ENCODE results near the gene TBCD. TPM values are rescaled to one million over a fixed set of nuclear protein-coding genes. Genes with fewer than 3 reads are reported as not detected.

TBCD gene
- total RNA-seq, 1 experiment from 2014 or later, result 94.6 TPM

DNA sequence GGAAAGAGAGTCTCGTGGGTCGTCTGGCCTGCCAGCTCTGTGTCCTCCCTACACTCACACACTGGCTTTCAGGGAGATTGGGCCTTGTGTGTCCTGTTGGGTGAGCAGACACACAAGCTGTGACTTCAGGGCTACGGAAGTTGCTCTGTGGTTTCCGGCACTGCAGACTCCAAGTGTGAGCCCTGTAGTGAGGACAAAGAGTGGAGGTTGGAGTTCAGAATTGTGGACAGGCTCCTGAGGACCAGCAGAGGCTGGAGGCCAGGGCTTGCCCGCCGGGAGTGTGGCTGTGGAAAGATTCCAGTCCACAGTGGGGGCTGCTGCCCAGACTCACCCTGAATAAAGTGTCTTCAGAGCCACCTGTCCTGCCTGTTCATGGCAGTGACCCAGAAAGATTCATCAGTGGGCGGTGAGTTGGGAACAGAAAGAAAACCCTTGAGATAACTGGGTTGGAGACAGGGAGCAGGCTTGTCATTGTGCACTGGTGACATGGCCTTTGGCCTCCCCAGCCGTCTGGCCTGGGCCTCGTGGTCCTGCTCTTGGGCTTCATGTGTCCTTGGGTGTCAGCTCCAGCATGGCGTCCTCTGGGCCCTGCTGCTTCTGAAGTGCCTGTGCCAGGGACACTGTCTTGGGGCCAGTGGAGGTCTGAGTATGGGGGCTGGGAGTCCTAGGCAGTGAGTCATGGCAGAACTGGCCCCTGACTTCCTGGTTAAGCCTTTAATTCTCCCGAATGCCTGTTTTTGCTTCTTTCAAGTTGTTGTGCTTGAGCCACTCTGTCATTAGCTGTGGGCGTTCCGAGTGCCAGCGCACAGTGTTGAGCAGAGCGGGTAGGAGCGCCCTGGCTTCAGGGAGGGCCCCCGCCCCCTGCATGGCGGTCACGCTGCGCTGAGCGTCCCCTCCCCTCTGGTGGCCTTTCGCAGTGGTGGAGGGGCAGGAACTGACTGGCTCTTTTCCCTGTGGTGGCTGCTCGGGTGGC lies 107.9 kb downstream of the TBCD start:
- POLR2A ChIA-PET, result no interaction called here
- TF ChIP-seq, protein P1, sequence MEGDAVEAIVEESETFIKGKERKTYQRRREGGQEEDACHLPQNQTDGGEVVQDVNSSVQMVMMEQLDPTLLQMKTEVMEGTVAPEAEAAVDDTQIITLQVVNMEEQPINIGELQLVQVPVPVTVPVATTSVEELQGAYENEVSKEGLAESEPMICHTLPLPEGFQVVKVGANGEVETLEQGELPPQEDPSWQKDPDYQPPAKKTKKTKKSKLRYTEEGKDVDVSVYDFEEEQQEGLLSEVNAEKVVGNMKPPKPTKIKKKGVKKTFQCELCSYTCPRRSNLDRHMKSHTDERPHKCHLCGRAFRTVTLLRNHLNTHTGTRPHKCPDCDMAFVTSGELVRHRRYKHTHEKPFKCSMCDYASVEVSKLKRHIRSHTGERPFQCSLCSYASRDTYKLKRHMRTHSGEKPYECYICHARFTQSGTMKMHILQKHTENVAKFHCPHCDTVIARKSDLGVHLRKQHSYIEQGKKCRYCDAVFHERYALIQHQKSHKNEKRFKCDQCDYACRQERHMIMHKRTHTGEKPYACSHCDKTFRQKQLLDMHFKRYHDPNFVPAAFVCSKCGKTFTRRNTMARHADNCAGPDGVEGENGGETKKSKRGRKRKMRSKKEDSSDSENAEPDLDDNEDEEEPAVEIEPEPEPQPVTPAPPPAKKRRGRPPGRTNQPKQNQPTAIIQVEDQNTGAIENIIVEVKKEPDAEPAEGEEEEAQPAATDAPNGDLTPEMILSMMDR (IDR thresholded peaks at IDR 0.05; ENCODE audit: insufficient read depth in 1 of 2, low read depth in 1 of 2, low read length in 1 of 2, severe bottlenecking in 1 of 2, unreplicated experiment in 1 of 2), result no peak
- H3K4me1 Mint-ChIP-seq (ENCODE audit: low read depth, unreplicated experiment), result peaks cover 16% of the 10 kb centered on the region

GRCh38 chr17:82860606-82861392 lies 108.9 kb downstream of the TBCD start:
- intact Hi-C loops (cut with micrococcal nuclease; ENCODE audit: unreplicated experiment), result no loop called here

More for the DNA sequence above, 107.9 kb downstream of the TBCD start:
- Mint-ChIP-seq H3K4me3 (ENCODE audit: unreplicated experiment) (no peak overlapping the region), H3K27me3 (ENCODE audit: insufficient read depth, unreplicated experiment) (no peaks in the 10 kb centered on the region), H3K27ac (ENCODE audit: unreplicated experiment) (peak overlapping the region; percentile 23), H3K9me3 (ENCODE audit: unreplicated experiment) (no peaks in the 10 kb centered on the region), H3K36me3 (ENCODE audit: insufficient read depth, unreplicated experiment) (peaks cover 6% of the 10 kb centered on the region)
- Histone ChIP-seq H3K4me1 (peaks cover 25% of the 10 kb centered on the region), H3K4me3 (ENCODE audit: low read depth, low read length) (no peak overlapping the region), H3K9me3 (no peaks in the 10 kb centered on the region), H3K36me3 (ENCODE audit: control insufficient read depth, insufficient read depth, low read length) (no peaks in the 10 kb centered on the region), H3K27me3 (replicated peaks; ENCODE audit: control insufficient read depth, insufficient read depth, low read length) (no peaks in the 10 kb centered on the region)
- no TSS peak for BruUV-seq (replicated peaks)
- intact Hi-C loops (cut with micrococcal nuclease; ENCODE audit: unreplicated experiment), result no loop called here
- CTCF ChIA-PET, result no interaction called here
- DNase-seq, result no peak

DNA sequence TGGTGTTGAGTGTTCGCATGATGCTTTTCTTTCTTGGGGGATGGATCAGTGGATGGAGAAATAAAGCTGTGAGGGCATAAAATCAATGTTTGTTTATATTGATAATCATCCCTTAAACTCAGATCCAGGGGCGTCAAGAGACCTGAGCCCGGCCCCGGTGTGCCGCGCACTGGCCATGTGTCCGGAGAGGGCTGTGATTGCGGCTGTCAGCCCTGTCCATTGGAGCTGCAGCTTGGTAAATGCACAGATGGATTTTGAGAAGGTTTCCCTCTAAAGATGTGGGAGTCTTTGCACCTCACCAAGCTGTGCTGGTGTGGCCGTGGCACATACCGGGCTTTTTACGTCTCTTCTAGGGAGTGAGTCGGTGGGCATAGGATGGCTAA lies 109.5 kb downstream of the TBCD start:
- Histone ChIP-seq H3K27me3 (replicated peaks; ENCODE audit: control insufficient read depth, insufficient read depth, low read length) (no peaks in the 10 kb centered on the region), H3K9me3 (no peaks in the 10 kb centered on the region), H3K4me3 (ENCODE audit: low read depth, low read length) (no peak overlapping the region), H3K36me3 (ENCODE audit: control insufficient read depth, insufficient read depth, low read length) (no peaks in the 10 kb centered on the region), H3K4me1 (peaks cover 25% of the 10 kb centered on the region)
- no peaks in the 10 kb centered on the region for H3K9me3 Mint-ChIP-seq (ENCODE audit: unreplicated experiment)
- ChIA-PET CTCF (no interaction called here), POLR2A (interaction anchor here (0.6 kb wide), 1 partner anchor 245 kb away, joined by 3 read pairs; no protein-coding TSS in a partner anchor)
- TF ChIP-seq, protein P1 (IDR thresholded peaks at IDR 0.05; ENCODE audit: insufficient read depth in 1 of 2, low read depth in 1 of 2, low read length in 1 of 2, severe bottlenecking in 1 of 2, unreplicated experiment in 1 of 2), result no peak
- H3K36me3 Mint-ChIP-seq (ENCODE audit: insufficient read depth, unreplicated experiment), result peaks cover 6% of the 10 kb centered on the region
- H3K4me1 Mint-ChIP-seq (ENCODE audit: low read depth, unreplicated experiment), result peaks cover 16% of the 10 kb centered on the region
- no peak overlapping the region for H3K4me3 Mint-ChIP-seq (ENCODE audit: unreplicated experiment)
- intact Hi-C loops (cut with micrococcal nuclease; ENCODE audit: unreplicated experiment), result no loop called here
- DNase-seq, result no peak
- no peak overlapping the region for H3K27ac Mint-ChIP-seq (ENCODE audit: unreplicated experiment)
- no TSS peak for BruUV-seq (replicated peaks)
- no peaks in the 10 kb centered on the region for H3K27me3 Mint-ChIP-seq (ENCODE audit: insufficient read depth, unreplicated experiment)

More at GRCh38 chr17:82860606-82861392, 108.9 kb downstream of the TBCD start:
- POLR2A ChIA-PET, result interaction anchor here (0.6 kb wide), 1 partner anchor 245 kb away, joined by 3 read pairs; no protein-coding TSS in a partner anchor
- Mint-ChIP-seq H3K36me3 (ENCODE audit: insufficient read depth, unreplicated experiment) (peaks cover 6% of the 10 kb centered on the region), H3K27me3 (ENCODE audit: insufficient read depth, unreplicated experiment) (no peaks in the 10 kb centered on the region), H3K27ac (ENCODE audit: unreplicated experiment) (no peak overlapping the region), H3K4me3 (ENCODE audit: unreplicated experiment) (no peak overlapping the region), H3K4me1 (ENCODE audit: low read depth, unreplicated experiment) (peaks cover 16% of the 10 kb centered on the region), H3K9me3 (ENCODE audit: unreplicated experiment) (no peaks in the 10 kb centered on the region)
- Histone ChIP-seq H3K27me3 (replicated peaks; ENCODE audit: control insufficient read depth, insufficient read depth, low read length) (no peaks in the 10 kb centered on the region), H3K4me3 (ENCODE audit: low read depth, low read length) (no peak overlapping the region), H3K4me1 (peaks cover 25% of the 10 kb centered on the region), H3K36me3 (ENCODE audit: control insufficient read depth, insufficient read depth, low read length) (no peaks in the 10 kb centered on the region), H3K9me3 (no peaks in the 10 kb centered on the region)
- BruUV-seq (replicated peaks), result no TSS peak
- TF ChIP-seq, protein P1 (IDR thresholded peaks at IDR 0.05; ENCODE audit: insufficient read depth in 1 of 2, low read depth in 1 of 2, low read length in 1 of 2, severe bottlenecking in 1 of 2, unreplicated experiment in 1 of 2), result no peak
- DNase-seq, result no peak
- CTCF ChIA-PET, result no interaction called here

Data from Caco-2 (cell line).